Heart left ventricle (tissue), 16 donors: ENCODE measurements around the gene CCDC9. TPM values are rescaled to one million over a fixed set of nuclear protein-coding genes. Genes with fewer than 3 reads are reported as not detected.

Source experiments
- ATAC-seq, 4 donors: fragments of 200-7000 bp; cut with Tn5 transposase; one replicate each; pipeline ENCODE4 v1.9.1; 2020 to 2022; ENCODE audit warnings: moderate library complexity in 4 of 4, mild to moderate bottlenecking in 3 of 4, moderate number of reproducible peaks in 1 of 4
- DNase-seq, 5 donors: peaks; one replicate each; pipeline ENCODE4 v3.0.0-alpha.2; 2020
- H3K27ac ChIP-seq, 12 donors: fragments of 200-600 bp; sonication (generic) in 4 of 12; one replicate each; pipeline versions ENCODE4 v1.5.0 to v1.8.0; 2016 to 2022; ENCODE audit warnings: mild to moderate bottlenecking in 2 of 12
- H3K27me3 ChIP-seq, 9 donors: fragments of 200-600 bp; sonication (generic) in 2 of 9; one replicate each; pipeline versions ENCODE4 v1.5.1 to v1.8.0; 2016 to 2022; ENCODE audit warnings: mild to moderate bottlenecking in 3 of 9
- H3K36me3 ChIP-seq, 9 donors: fragments of 200-600 bp; sonication (generic) in 2 of 9; one replicate each; pipeline versions ENCODE4 v1.5.0 to v1.8.0; 2018 to 2022; ENCODE audit warnings: mild to moderate bottlenecking in 2 of 9
- H3K4me1 ChIP-seq, 12 donors: fragments of 200-600 bp; sonication (generic) in 4 of 12; one replicate each; pipeline versions ENCODE4 v1.5.0 to v1.8.0; 2016 to 2022; ENCODE audit warnings: mild to moderate bottlenecking in 3 of 12
- H3K4me3 ChIP-seq, 12 donors: fragments of 200-600 bp; sonication (generic) in 4 of 12; one replicate each; pipeline versions ENCODE4 v1.5.0 to v1.8.0; 2017 to 2022; ENCODE audit warnings: mild to moderate bottlenecking in 9 of 12, moderate library complexity in 4 of 12
- H3K9me3 ChIP-seq, 12 donors: fragments of 200-600 bp; sonication (generic) in 4 of 12; one replicate each; pipeline versions ENCODE4 v1.5.0 to v1.8.0; 2016 to 2022; ENCODE audit warnings: mild to moderate bottlenecking in 1 of 12
- CTCF ChIP-seq, 12 donors: fragments of 200-600 bp; sonication (generic) in 4 of 12; IDR thresholded peaks; one replicate each; pipeline versions ENCODE4 v1.5.0 to v1.8.0; 2018 to 2022; ENCODE audit warnings: antibody characterized with exemption in 12 of 12, mild to moderate bottlenecking in 5 of 12
- POLR2A ChIP-seq, 2 donors: fragments of 450-650 bp; IDR thresholded peaks; one replicate each; pipeline ENCODE4 v1.6.1; 2017; ENCODE audit warnings: antibody characterized with exemption in 2 of 2, mild to moderate bottlenecking in 2 of 2, moderate library complexity in 2 of 2
- WGBS, 4 donors: extraction: QIAGEN DNeasy Blood & Tissue Kit in 2 of 4; methylation state at CpG; one replicate each; pipeline versions ENCODE4 v1.1.5 to v1.1.7; 2013 to 2018; 5-methylcytosine and 5-hydroxymethylcytosine counted together
- intact Hi-C, 10 donors: fragments of 100-400 bp; cut with DNase I; formaldehyde crosslinking; loops; one replicate each; pipeline versions ENCODE4 v1.11.1 to v1.14.2; 2022
- polyA plus RNA-seq, 2 donors: library from polyadenylated mRNA; stranded (reverse); fragments of 200-250 nt; gene quantifications; one replicate each; pipeline ENCODE4 v1.2.3, GENCODE V29; 2013
- total RNA-seq, 9 donors: library from RNA; depleted of rRNA in 2 of 9; stranded (reverse); fragments of >200 nt in 2 of 9; fragmentation: NEBNext Ultra II Directional in 3 of 9; extraction: Animal tissue kit (Norgen Biotek cat#: 25700) in 3 of 9; gene quantifications; one replicate each; pipeline versions ENCODE4 v1.1.0 to v1.2.4, GENCODE V29; 2016 to 2023
- donor health status: ischemic (EF 13 %, LVEDD 7.1; RV severe dilation, severe dysfunction).
- donor health status: healthy with polysubstance abuse.
- donor health status: DM: no; HTN: yes; CAD: no.
- donor health status: DM: no; HTN: no; CAD: no.
- donor health status: ischemic (EF 25% LVEDD 6.9; RV normal size, moderate dysfunction).
- donor health status: ischemic (EF 25% LVEDD 5.7; RV mildly dilated, moderate dysfunction).
- donor health status: healthy.
- donor health status: DM: yes; HTN: yes; CAD: no.
- donor health status: ischemic (EF 35%, LVEDD 5.7; RV mildly dilated, moderate dysfunction).
- donor health status: nonischemic (EF 11% LVEDD 7.7; RV severe dilation, severe dysfunction).
- donor health status: DM: yes; HTN: yes; CAD: no.
- donor health status: PGD.
- donor health status: ischemic (EF 29% LVEDD 5.4; RV normal size, mild dysfunction).
- donor health status: nonischemic (EF 23%, LVEDD 6.1; RV moderate dilation, normal function).

CCDC9 gene
- total and polyA plus RNA-seq, 11 donors, result 6.7 to 33.3 (median 15.5) TPM

- H3K36me3 ChIP-seq, result peaks cover 0 to 36% (median 34%) of the 10 kb centered on the region in 9 donors
- intact Hi-C loops, result loop anchor here in 5 of 10 donors (1.0 to 10.0 kb wide), 4 partner anchors 16 to 402 kb away; partner anchors contain the start of genes INAFM1 (in 3 of the 5) and AP2S1 (in 1 of the 5)
- DNase-seq (peak; percentile 100), ATAC-seq (peak; percentile 84 to 90 (median 87))
- H3K4me3 ChIP-seq, result peak overlapping the region; percentile 22 to 79 (median 64)
- H3K4me1 ChIP-seq, result peaks cover 0 to 31% (median 24%) of the 10 kb centered on the region in 12 donors
- WGBS, 4 donors, result 0 to 3% (median 1%) methylated on average over 41 to 52 of the region's 52 CpGs
- no peaks in the 10 kb centered on the region for H3K9me3 ChIP-seq
- TF ChIP-seq CTCF (IDR thresholded peaks at IDR 0.05) (no peak), POLR2A (IDR thresholded peaks at IDR 0.05) (no peak)
- peak overlapping the region; percentile 88 to 99 (median 93) for H3K27ac ChIP-seq
- H3K27me3 ChIP-seq, result no peaks in the 10 kb centered on the region
Observed at GRCh38 chr19:47256693-47257410, 527 bp downstream of the CCDC9 start.

GRCh38 chr19:47257411-47258169 is 1.3 kb downstream of the CCDC9 start:
- Histone ChIP-seq H3K4me1 (peaks cover 0 to 31% (median 24%) of the 10 kb centered on the region in 12 donors), H3K4me3 (peak overlapping the region; percentile 4 to 79 (median 64)), H3K9me3 (no peaks in the 10 kb centered on the region), H3K36me3 (peaks cover 0 to 44% (median 40%) of the 10 kb centered on the region in 9 donors), H3K27ac (peak overlapping the region; percentile 88 to 99 (median 93)), H3K27me3 (no peaks in the 10 kb centered on the region)
- ATAC-seq (peak in 3 of 4 donors; percentile 46 to 48 (median 46)), DNase-seq (no peak)
- 1 to 3% (median 2%) methylated on average over 22 to 29 of the region's 29 CpGs for WGBS, 4 donors
- intact Hi-C loops, result loop anchor here in 6 of 10 donors (1.0 to 10.0 kb wide), 4 partner anchors 15 to 403 kb away; partner anchors contain the start of genes INAFM1 (in 3 of the 6) and AP2S1 (in 1 of the 6)
- TF ChIP-seq POLR2A (IDR thresholded peaks at IDR 0.05) (peak in 1 of 2 donors; percentile 78), CTCF (IDR thresholded peaks at IDR 0.05) (no peak)

- intact Hi-C loops, result loop anchor here in 2 of 10 donors (2.0 to 10.0 kb wide), 2 partner anchors 14 to 404 kb away; partner anchors contain the start of gene AP2S1 (in 1 of the 2)
- 87 to 91% (median 88%) methylated on average over 9 of the region's 9 CpGs for WGBS, 4 donors
- peaks cover 0 to 52% (median 49%) of the 10 kb centered on the region in 9 donors for H3K36me3 ChIP-seq
Observed at GRCh38 chr19:47258434-47258833, 2.1 kb downstream of the CCDC9 start.

More at GRCh38 chr19:47258434-47258833, 2.1 kb downstream of the CCDC9 start:
- ATAC-seq (no peak), DNase-seq (no peak)
- peaks cover 0 to 31% (median 24%) of the 10 kb centered on the region in 12 donors for H3K4me1 ChIP-seq
- no peaks in the 10 kb centered on the region for H3K27me3 ChIP-seq
- H3K4me3 ChIP-seq, result peak overlapping the region in 6 of 12 donors; percentile 33 to 74 (median 68)
- H3K27ac ChIP-seq, result peak overlapping the region; percentile 88 to 99 (median 93)
- H3K9me3 ChIP-seq, result no peaks in the 10 kb centered on the region
- TF ChIP-seq CTCF (IDR thresholded peaks at IDR 0.05) (no peak), POLR2A (IDR thresholded peaks at IDR 0.05) (no peak)
